Midbrain (tissue), 1 donor: ENCODE results near the gene ELFN1.

Source experiments
- DNase-seq: peaks from one replicate; lab custom pipeline; 2025; lab: John Stamatoyannopoulos, UW

ELFN1 gene

DNA sequence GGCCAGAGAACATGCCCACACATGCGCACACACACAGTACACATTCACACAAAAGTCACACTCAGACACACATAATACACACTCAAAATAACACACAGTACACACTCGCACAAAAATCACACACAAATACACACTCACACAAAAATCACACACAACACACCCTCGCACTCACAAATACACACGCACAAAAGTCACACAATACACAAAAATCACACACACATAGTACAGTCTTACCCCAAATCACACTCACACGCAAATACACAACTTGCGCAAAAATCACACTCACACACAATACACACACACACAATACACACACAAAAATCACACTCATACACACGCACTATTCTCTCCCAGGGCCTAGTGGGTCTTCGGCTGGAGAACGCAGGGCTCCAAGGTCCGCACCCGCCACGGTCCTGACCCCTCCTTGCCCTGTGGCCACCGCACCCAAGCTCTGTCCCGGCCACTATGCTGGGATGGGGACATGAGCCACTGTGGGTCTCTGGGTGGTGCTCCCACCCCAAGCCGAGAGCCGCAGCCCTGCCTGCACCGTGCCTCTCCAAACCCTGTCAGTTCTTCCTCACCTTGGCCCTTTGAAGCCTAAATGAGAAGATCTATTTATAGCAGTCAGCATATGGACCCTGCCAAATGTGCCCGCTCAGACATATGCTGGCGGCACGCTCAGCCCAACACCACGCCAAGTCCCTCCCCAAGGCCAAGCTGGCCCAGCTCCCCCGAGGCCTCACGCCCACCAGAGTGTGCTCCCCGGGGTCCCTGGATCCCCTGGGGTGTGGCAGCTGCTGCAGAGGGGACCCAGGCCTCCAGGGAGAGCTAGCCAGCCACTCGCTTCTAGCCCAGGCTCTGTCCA, 55.9 kb downstream of the ELFN1 start:
- no peak for DNase-seq

- DNase-seq, result no peak
Measured at GRCh38 chr7:1727079-1727478, 57.0 kb downstream of the ELFN1 start.

DNA sequence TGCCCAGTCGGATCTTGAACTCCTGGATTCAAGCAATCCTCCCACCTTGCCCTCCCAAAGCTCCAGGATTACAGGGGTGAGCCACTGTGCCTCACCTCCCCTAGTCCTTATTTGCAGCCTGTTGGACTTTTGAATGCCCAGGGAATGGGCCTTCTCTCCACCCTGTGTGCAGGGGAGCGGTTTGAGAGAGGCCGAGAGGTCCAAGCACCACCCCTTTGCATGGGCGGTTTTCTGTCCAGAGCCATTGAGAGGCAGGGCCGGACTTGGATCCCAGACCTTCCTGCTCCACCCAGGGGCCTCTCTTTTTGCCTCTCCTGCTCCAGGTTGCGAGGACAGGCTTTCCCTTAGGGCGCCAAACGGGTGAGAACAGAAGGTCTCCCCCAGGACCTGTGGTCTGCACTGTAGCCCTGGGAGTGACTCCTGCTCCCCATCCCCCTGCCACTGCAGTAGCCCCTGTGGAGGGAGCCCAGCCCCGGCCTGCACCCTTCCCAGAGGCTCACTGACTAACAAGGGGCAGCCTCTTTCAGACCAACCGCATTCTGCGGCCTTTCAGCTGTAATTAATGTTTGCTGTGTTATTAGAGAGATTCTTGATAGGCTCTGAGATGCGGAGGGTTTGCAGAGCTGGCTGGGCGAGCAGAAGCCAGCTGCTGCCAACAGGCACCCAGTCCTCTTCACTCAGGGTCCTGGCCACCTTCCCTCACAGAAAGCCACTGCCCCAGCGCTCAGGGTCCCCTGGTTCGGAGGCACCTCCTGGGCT, 57.9 kb downstream of the ELFN1 start:
- no peak for DNase-seq

DNA sequence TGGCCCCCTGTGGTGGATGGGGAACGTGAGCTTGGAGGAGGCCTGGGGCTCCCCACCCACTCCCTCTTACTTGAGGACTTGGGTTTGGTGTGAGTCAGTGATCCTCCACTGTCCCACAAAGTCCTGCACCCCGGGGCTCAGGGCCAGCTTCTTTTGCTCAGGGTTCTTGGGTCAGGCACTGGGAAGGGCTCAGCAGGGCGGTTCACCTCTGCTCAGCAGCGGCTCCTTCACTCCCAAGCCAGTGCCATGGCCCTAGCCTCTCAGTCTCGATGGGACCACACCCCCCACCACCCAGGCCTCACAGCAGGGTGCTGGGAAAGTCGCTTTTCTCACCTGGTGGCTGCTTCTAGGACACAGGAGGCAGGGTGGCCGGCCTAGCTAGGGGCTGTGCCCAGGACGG, 59.1 kb downstream of the ELFN1 start:
- no peak for DNase-seq

DNA sequence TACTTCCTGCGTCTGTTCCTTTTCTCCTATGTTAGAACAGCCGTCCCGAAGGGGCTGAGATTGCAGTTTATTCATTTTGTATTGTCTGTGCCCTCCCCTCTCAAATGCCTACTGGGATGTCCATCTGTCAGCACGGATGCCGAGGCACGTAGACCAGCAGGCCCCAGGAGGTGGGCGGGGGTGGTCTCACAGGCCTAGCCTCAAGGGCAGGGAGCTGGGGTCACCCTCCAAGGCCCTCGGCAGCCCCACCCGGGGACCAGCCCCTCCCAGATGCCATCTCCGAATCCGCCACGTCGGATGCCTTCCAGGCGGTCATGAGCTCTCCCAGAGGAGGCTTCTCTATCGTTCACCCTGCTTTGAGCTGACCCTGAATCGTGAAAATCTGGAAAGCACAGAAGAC, 59.7 kb downstream of the ELFN1 start:
- DNase-seq, result no peak

- no peak for DNase-seq
Measured at GRCh38 chr7:1732072-1732471, 62.0 kb downstream of the ELFN1 start.

DNA sequence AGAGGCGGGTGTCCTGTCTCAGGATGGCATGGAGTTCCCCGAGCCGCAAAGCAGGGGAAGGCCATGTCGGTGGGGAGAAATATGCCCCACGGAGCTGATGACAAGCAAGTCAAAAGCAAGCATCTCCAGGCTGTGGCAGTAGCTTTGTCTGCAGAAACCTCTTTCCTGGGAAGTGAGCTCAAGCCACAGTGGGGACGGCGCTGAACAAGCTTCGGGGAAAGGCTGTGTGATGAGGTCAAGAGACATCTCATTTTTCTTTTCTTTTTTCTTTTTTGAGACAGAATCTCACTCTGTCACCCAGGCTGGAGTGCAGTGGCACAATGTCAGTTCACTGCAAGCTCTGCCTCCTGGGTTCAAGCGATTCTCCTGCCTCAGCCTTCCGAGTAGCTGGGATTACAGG, 62.6 kb downstream of the ELFN1 start:
- DNase-seq, result no peak

DNA sequence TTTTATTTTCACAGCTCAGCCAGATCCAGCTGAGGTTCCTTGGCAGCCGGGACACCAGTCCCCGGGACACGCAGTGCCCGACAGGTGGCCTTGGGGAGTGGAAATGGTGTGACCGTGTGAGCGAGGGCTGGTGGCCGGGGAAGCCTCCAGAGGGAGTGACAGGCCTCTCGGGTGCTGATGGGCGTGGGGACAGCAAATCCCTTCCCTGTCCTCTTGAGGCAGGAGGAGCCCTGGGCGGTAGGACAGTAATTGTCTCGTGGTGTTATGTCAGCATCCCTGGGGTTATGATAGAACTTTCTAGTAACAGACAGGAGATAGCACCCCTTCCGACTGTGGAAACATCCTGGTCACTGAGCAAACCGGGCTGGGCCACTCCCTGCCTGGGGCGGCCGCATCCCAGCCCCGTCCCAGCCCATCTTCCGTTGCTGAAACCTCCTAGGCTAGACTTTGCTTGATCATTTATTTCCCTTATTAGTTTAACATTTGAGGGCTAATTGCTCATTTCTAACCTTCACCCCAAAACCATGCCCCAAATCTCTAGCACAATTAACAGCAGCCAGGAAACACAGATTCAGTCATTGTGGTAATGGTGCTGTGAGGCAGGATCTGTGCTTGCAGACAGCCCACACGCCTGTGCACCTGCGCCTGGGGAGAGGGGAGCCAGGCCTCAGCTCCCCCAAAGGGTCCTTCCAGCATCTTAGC, 63.3 kb downstream of the ELFN1 start:
- DNase-seq, result no peak

DNA sequence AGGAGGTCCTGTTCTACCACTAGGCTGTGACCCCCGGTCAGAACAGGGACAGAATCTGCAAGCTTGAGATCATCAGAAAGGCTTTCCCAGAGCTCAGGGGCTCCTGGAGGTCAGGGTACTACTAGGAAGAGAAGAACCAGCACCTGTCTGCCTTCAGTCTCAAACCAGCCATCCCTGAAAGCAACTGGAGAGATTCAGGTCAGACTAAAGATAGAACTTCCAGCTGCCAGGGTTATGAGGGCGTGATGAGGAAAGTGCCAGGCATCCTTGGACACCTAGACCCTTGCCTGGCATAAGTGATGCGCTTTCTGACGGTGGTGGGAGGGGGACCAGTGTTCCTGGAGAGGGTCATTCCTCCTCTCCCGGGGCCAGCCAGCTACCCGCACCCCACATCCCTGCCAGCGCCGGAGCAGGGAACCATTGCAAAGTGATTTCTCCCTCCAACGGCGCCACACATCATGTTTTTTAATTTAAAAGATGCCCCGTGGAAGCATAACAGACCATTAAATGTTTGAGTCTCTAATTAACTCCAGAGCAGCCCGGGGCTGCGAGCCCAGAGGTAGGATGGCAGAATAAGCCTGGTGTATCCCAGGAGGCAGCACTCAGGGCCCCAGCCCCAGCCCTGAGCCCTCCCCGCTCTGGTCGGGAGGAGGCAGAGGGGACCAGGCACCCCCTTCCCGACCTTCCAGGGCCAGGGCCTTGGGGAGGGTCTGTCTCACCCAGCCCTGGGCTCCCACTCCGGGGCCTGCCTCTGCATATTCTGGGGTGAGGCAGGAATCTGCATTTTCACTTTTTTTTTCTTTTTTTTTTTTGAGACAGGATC, 64.0 kb downstream of the ELFN1 start:
- no peak for DNase-seq

GRCh38 chr7:1735262-1735661, 65.2 kb downstream of the ELFN1 start:
- DNase-seq, result no peak

GRCh38 chr7:1735806-1736483, 65.9 kb downstream of the ELFN1 start:
- DNase-seq, result no peak

- no peak for DNase-seq
Measured at GRCh38 chr7:1736484-1736817, 66.4 kb downstream of the ELFN1 start.

DNA sequence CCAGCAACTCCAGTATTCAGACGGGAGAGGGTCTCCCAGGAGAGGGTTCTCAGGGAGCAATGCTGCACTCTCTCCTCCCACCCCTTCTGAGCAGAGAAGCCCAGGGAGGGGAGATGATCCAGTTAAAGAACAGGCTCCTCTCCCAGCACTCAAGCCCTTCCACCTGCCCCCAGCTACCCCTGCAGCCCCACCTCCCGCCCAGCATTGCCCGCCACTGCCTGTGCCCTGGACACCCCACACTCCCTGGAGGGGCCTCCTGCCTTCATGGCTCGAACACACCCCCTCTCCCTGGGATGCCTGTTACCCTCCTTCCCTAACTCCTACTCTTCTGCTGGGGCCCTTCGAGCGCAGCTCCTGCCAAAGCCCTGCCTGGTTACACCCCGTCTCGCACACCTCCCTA, 66.8 kb downstream of the ELFN1 start:
- no peak for DNase-seq

DNA sequence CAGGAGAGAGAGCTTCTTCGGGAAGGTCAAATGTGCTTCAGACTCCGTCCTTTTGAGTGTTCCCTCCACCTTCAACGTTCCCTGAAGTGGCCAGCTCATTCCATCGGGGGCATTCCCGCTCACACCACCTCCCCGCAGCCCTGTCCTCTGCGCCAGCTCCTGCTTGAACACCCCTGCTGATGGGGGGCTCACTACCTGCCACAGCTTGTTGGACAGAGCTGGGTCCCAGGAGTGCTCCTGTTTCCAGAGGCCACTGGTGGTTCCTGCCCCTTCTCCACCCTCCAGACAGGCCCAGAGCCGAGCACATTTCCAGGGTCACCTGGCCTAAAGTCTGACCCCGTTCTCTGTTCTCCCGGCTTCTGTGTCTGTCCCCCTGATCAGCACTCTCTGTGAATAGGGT, 67.4 kb downstream of the ELFN1 start:
- DNase-seq, result no peak

- DNase-seq, result no peak
Measured at GRCh38 chr7:1737956-1738355, 67.9 kb downstream of the ELFN1 start.

DNA sequence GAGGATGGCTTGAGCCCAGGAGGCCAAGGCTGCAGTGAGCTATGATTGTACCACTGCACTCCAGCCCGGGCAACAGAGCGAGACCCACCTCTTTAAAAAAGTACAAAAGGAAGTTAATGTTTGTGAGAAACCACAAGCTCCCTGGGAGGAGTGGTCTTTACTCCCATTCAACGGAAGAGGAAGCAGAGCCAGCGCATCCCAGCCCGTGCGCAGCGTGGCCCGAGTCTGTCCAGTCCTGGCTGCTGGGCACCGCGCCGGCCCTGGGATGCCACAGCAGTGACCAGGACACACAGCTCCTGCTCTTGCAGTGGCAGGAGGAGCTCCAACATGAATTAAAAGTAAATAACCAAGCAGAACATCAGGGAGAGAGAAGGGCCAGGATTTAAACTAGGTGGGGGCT, 68.4 kb downstream of the ELFN1 start:
- no peak for DNase-seq

GRCh38 chr7:1738956-1739355, 68.9 kb downstream of the ELFN1 start:
- no peak for DNase-seq

GRCh38 chr7:1739593-1739992, 69.5 kb downstream of the ELFN1 start:
- no peak for DNase-seq

GRCh38 chr7:1740214-1740613, 70.1 kb downstream of the ELFN1 start:
- DNase-seq, result no peak

DNA sequence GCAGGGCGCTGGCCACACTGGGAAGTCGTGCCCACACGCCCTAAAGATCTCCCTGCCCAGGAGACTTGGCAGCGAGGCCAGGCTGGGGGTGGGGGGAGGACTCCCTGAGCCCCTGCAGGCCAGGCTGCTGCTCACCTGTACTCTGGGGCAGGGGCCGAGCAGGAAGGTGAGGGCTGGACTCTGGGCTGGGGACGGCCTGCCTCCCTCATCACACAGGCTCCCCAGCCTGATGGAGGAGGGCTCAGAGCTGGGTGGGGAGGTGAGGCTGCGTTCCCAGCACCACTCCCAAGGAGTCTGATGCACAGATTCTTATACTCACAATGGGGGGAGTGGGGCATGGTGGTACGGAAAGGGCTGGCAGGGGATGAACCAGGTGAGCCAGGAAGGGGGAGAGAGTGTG, 71.2 kb downstream of the ELFN1 start:
- DNase-seq, result no peak

- no peak for DNase-seq
Measured at GRCh38 chr7:1741751-1742554, 71.9 kb downstream of the ELFN1 start.
